ENCODE results near the gene MRPL36. TPM values are rescaled to one million over a fixed set of nuclear protein-coding genes. Genes with fewer than 3 reads are reported as not detected.

MRPL36 gene
- total and polyA plus RNA-seq, 9 of the 15 experiments (the other 6 are each of a cell fraction or from before 2014, with no cell fraction given) = 78.3 to 557 (median 124) TPM

DNA sequence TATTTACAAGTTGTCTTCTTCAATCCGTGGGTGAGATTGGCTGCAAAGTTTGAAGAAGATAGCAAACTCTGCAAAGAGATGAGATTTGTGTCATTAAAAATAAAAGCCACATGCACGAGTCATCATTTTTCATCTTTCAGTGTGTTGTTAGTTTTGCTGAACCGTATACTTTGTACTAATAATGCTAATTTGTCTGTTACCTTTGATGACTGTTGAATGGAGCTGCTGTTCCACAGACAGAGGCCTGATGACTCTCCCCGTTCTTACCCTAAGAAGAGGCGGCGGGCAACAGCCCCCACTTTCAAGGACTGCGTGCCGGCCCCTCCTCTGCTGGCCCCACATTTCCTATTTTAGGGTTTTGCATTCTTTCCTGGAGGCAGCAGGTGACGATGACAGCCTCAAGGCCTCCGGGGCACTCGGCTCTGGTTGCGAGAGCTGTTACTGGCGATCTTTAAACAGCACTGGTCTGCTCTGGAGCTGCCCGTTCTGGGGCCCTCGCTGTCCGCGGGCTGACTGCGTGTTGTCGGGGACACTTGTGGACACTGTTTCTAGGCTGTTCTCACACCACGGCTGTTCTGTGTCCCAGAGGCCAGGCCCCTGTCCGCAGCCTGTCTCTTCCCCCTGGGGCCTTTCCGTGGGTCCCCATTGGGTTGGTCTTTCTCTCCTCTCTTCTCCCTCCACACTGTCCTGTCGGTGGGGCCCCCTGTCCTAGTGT lies 36.7 kb upstream of the MRPL36 start:
- in situ Hi-C loops (cut with MboI) = no loop called here
- H3K36me3 ChIP-seq (ENCODE audit: control insufficient read depth, insufficient read depth, low read length) = no peaks in the 10 kb centered on the region
- 3% methylated on average over 23 of the region's 23 CpGs for whole genome bisulfite sequencing (ENCODE audit: insufficient coverage, low coverage, missing lambda C conversion rate)
- H4K20me1 ChIP-seq (replicated peaks; ENCODE audit: control insufficient read depth, insufficient read depth, low read length) = peaks cover 40% of the 10 kb centered on the region
- TF ChIP-seq CBX2 (IDR thresholded peaks at IDR 0.05; ENCODE audit: insufficient read depth, low read length, poor library complexity, severe bottlenecking) = peak; percentile 43
- TF ChIP-seq, protein P1, sequence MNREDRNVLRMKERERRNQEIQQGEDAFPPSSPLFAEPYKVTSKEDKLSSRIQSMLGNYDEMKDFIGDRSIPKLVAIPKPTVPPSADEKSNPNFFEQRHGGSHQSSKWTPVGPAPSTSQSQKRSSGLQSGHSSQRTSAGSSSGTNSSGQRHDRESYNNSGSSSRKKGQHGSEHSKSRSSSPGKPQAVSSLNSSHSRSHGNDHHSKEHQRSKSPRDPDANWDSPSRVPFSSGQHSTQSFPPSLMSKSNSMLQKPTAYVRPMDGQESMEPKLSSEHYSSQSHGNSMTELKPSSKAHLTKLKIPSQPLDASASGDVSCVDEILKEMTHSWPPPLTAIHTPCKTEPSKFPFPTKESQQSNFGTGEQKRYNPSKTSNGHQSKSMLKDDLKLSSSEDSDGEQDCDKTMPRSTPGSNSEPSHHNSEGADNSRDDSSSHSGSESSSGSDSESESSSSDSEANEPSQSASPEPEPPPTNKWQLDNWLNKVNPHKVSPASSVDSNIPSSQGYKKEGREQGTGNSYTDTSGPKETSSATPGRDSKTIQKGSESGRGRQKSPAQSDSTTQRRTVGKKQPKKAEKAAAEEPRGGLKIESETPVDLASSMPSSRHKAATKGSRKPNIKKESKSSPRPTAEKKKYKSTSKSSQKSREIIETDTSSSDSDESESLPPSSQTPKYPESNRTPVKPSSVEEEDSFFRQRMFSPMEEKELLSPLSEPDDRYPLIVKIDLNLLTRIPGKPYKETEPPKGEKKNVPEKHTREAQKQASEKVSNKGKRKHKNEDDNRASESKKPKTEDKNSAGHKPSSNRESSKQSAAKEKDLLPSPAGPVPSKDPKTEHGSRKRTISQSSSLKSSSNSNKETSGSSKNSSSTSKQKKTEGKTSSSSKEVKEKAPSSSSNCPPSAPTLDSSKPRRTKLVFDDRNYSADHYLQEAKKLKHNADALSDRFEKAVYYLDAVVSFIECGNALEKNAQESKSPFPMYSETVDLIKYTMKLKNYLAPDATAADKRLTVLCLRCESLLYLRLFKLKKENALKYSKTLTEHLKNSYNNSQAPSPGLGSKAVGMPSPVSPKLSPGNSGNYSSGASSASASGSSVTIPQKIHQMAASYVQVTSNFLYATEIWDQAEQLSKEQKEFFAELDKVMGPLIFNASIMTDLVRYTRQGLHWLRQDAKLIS (CRISPR knock-in tag; IDR thresholded peaks at IDR 0.05) = no peak
- peak; percentile 40 for ATAC-seq
- H3K27me3 ChIP-seq (ENCODE audit: control insufficient read depth in 2 of 2, insufficient read depth in 2 of 2, low read length in 2 of 2) = peaks cover 83 to 94% of the 10 kb centered on the region in 2 experiments
- no peak overlapping the region for H3K9ac ChIP-seq (ENCODE audit: insufficient read depth in 1 of 2, low read depth in 2 of 2, low read length in 2 of 2)
- H2AFZ ChIP-seq (ENCODE audit: low read depth, low read length) = no peak overlapping the region
- FAIRE-seq = no peak
- no TSS peak for BruUV-seq (replicated peaks)
- no peaks in the 10 kb centered on the region for H3K9me3 ChIP-seq (replicated peaks; ENCODE audit: control insufficient read depth, insufficient read depth, low read depth, low read length)
- intact Hi-C loops (cut with micrococcal nuclease) = no loop called here
- no peaks in the 10 kb centered on the region for H3K9me1 ChIP-seq (ENCODE audit: control insufficient read depth, insufficient read depth, low read length)
- no peak overlapping the region for H3K27ac ChIP-seq (ENCODE audit: extremely low read depth, low read depth, low read length)
- H3K4me2 ChIP-seq (ENCODE audit: insufficient read depth, low read length) = no peak overlapping the region
- H3K4me1 ChIP-seq (replicated peaks in 1 of 2; ENCODE audit: control insufficient read depth in 2 of 2, insufficient read depth in 2 of 2, low read length in 2 of 2) = peaks cover 0 to 26% of the 10 kb centered on the region in 2 experiments; a peak in 2 of 5 replicates
- no peak for DNase-seq (ENCODE audit: extremely low read depth in 1 of 4, low spot score in 3 of 4)
- no peak overlapping the region for H3K4me3 ChIP-seq
- H3K79me2 ChIP-seq (ENCODE audit: control insufficient read depth, insufficient read depth, low read length) = no peaks in the 10 kb centered on the region
- CTCF ChIA-PET (ENCODE audit: low intra/inter-chr PET ratio) = no interaction called here
- POLR2A ChIA-PET = interaction anchor here (0.5 to 0.8 kb wide), 2 partner anchors 12 to 24 kb away, joined by 3 read pairs; no protein-coding TSS in a partner anchor

Measured in K562 (cell line).